PC-3 (cell line): ENCODE results near the gene KCNC3. TPM values are rescaled to one million over a fixed set of nuclear protein-coding genes. Genes with fewer than 3 reads are reported as not detected.

Source experiments
- ATAC-seq: fragments of 200-7000 bp; cut with Tn5 transposase; 2 replicates; pipeline ENCODE4 v1.9.1; 2020; ENCODE audit warnings: mild to moderate bottlenecking, moderate library complexity
- BruUV-seq: library from RNA; stranded (reverse); fragments of 400-500 nt; replicated peaks from 2 replicates; lab custom pipeline; 2021; lab: Mats Ljungman, UMichigan
- CTCF ChIA-PET: fragments of 300-600 bp; sonication (Branson Sonifier 250); formaldehyde crosslinking; loops from one replicate; lab custom pipeline; 2022; ENCODE audit warnings: antibody characterized with exemption; lab: Charles Lee
- POLR2A ChIA-PET: fragments of 300-600 bp; sonication (Branson Sonifier 250); formaldehyde crosslinking; loops from one replicate; lab custom pipeline; 2022; ENCODE audit warnings: antibody characterized with exemption; ENCODE audit not compliant: unreplicated experiment; lab: Charles Lee
- DNase-seq: peaks from one replicate; pipeline ENCODE4 v3.0.0-alpha.2; 2015
- H2AFZ ChIP-seq: fragments of 300-600 bp; sonication (generic); 2 replicates; pipeline ENCODE4 v1.6.0; 2016; ENCODE audit warnings: antibody characterized with exemption, low read length
- H3F3A ChIP-seq: fragments of 300-600 bp; sonication (generic); one replicate; pipeline ENCODE4 v1.6.0; 2017; ENCODE audit warnings: antibody characterized with exemption, low read length, control low read depth, mild to moderate bottlenecking; ENCODE audit not compliant: unreplicated experiment
- H3K27ac ChIP-seq: fragments of 300-600 bp; sonication (generic); 2 replicates; pipeline ENCODE4 v1.5.1; 2016; ENCODE audit warnings: mild to moderate bottlenecking, low read length
- H3K27me3 ChIP-seq: fragments of 300-600 bp; sonication (generic); 2 replicates; pipeline ENCODE4 v1.6.1; 2016; ENCODE audit warnings: low read length, mixed read lengths
- H3K36me3 ChIP-seq: fragments of 300-600 bp; sonication (generic); 2 replicates; pipeline ENCODE4 v1.6.1; 2016; ENCODE audit warnings: low read depth, mixed run types, low read length, mixed read lengths
- H3K4me1 ChIP-seq: fragments of 300-600 bp; sonication (generic); 2 replicates; pipeline ENCODE4 v1.5.1; 2016; ENCODE audit warnings: low read length; ENCODE audit not compliant: insufficient read depth
- H3K4me2 ChIP-seq: fragments of 300-600 bp; sonication (generic); 2 replicates; pipeline ENCODE4 v1.6.0; 2016; ENCODE audit warnings: low read length
- H3K4me3 ChIP-seq: fragments of 300-600 bp; sonication (generic); 2 replicates; pipeline ENCODE4 v1.5.1; 2016; ENCODE audit warnings: mild to moderate bottlenecking, low read length, mixed read lengths
- H3K79me2 ChIP-seq: fragments of 300-600 bp; sonication (generic); 2 replicates; pipeline ENCODE4 v1.6.1; 2017; ENCODE audit warnings: low read length, mixed read lengths
- H3K9ac ChIP-seq: fragments of 300-600 bp; sonication (generic); 2 replicates; pipeline ENCODE4 v1.6.0; 2016; ENCODE audit warnings: mild to moderate bottlenecking, low read length
- H3K9me2 ChIP-seq: fragments of 300-600 bp; sonication (generic); replicated peaks from 2 replicates; pipeline ENCODE4 v1.6.1; 2016; ENCODE audit warnings: mixed run types, low read length, mixed read lengths
- H3K9me3 ChIP-seq: fragments of 300-600 bp; sonication (generic); 2 replicates; pipeline ENCODE4 v1.6.1; 2016; ENCODE audit warnings: low read length, mixed read lengths
- H4K20me1 ChIP-seq: fragments of 300-600 bp; sonication (generic); 2 replicates; pipeline ENCODE4 v1.6.1; 2016; ENCODE audit warnings: low read length, mixed read lengths
- EZH2 ChIP-seq: fragments of 300-600 bp; sonication (generic); IDR thresholded peaks from one replicate; pipeline ENCODE4 v1.6.1; 2017; ENCODE audit warnings: antibody characterized with exemption, mild to moderate bottlenecking, low read length; ENCODE audit not compliant: unreplicated experiment
- EZH2phosphoT487 ChIP-seq: fragments of 300-600 bp; sonication (generic); IDR thresholded peaks from 2 replicates; pipeline ENCODE4 v1.6.1; 2018; ENCODE audit warnings: mild to moderate bottlenecking, antibody characterized with exemption, low read length, borderline replicate concordance
- intact Hi-C: fragments of 100-400 bp; cut with micrococcal nuclease; formaldehyde crosslinking; loops from 2 replicates; pipeline ENCODE4 v1.9.0; 2023
- total RNA-seq: library from RNA; depleted of rRNA; stranded (reverse); fragments of >200 nt; gene quantifications from 2 replicates; pipeline ENCODE4 v1.2.3, GENCODE V29; 2014
- TF ChIP-seq, protein P1 (sequence below): fragments of 300-600 bp; sonication (generic); conservative IDR thresholded peaks from 2 replicates; pipeline ENCODE4 v1.5.1; 2017; ENCODE audit warnings: antibody characterized with exemption, low read depth, mild to moderate bottlenecking, low read length

KCNC3 gene
- total RNA-seq, 1 experiment from 2014 or later, result 3.1 TPM

DNA sequence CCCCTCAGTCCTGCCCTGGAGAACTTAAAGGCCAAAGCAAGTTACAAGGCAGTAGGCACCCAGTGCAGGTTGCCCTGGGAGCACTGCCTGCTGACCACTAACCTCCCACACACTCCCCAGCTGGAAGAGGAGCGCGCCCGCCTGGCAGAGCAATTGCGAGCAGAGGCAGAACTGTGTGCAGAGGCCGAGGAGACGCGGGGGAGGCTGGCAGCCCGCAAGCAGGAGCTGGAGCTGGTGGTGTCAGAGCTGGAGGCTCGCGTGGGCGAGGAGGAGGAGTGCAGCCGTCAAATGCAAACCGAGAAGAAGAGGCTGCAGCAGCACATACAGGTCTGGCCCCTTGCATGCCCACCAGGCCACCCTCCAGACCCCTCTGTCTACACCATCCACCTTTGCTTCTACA is 61.1 kb downstream of the KCNC3 start:
- no peaks in the 10 kb centered on the region for H3K9me3 ChIP-seq
- POLR2A ChIA-PET, result no interaction called here
- ATAC-seq (no peak), DNase-seq (no peak)
- no peaks in the 10 kb centered on the region for H3K9me2 ChIP-seq
- H3K27ac ChIP-seq, result no peak overlapping the region
- TF ChIP-seq, protein P1, sequence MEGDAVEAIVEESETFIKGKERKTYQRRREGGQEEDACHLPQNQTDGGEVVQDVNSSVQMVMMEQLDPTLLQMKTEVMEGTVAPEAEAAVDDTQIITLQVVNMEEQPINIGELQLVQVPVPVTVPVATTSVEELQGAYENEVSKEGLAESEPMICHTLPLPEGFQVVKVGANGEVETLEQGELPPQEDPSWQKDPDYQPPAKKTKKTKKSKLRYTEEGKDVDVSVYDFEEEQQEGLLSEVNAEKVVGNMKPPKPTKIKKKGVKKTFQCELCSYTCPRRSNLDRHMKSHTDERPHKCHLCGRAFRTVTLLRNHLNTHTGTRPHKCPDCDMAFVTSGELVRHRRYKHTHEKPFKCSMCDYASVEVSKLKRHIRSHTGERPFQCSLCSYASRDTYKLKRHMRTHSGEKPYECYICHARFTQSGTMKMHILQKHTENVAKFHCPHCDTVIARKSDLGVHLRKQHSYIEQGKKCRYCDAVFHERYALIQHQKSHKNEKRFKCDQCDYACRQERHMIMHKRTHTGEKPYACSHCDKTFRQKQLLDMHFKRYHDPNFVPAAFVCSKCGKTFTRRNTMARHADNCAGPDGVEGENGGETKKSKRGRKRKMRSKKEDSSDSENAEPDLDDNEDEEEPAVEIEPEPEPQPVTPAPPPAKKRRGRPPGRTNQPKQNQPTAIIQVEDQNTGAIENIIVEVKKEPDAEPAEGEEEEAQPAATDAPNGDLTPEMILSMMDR, result no peak
- no peak for TF ChIP-seq EZH2
- TF ChIP-seq EZH2phosphoT487, result no peak
- no peaks in the 10 kb centered on the region for H3K4me1 ChIP-seq
- CTCF ChIA-PET, result no interaction called here
- H2AFZ ChIP-seq, result no peak overlapping the region
- no peak overlapping the region for H3K4me3 ChIP-seq
- H3K9ac ChIP-seq, result no peak overlapping the region
- H4K20me1 ChIP-seq, result no peaks in the 10 kb centered on the region
- intact Hi-C loops, result no loop called here
- H3K27me3 ChIP-seq, result no peaks in the 10 kb centered on the region
- peaks cover 8% of the 10 kb centered on the region; the same call in 1 of the 2 replicates for H3K36me3 ChIP-seq
- no peaks in the 10 kb centered on the region for H3K79me2 ChIP-seq
- no peak overlapping the region for H3K4me2 ChIP-seq
- H3F3A ChIP-seq, result no peaks in the 10 kb centered on the region
- BruUV-seq, result no TSS peak

DNA sequence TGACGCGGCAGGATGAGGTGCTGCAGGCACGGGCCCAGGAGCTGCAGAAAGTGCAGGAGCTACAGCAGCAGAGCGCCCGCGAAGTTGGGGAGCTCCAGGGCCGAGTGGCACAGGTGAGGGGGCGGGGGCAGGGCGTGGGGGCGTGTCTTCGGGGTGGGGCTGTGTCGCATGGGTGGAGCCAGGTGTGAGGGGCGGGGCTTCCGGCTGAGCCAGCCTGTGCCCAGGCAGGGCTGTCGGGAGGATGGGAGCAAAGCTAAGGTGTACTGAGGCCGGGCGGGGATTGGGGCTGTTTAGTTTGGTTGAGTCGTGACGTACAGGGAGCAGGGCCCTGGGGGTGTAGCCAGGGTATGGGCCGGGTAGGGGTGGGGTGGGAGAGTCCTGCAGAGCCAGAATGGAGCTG is 62.3 kb downstream of the KCNC3 start:
- BruUV-seq, result no TSS peak
- peak; percentile 84 for ATAC-seq
- H3K9me3 ChIP-seq, result no peaks in the 10 kb centered on the region
- no peak overlapping the region for H3K4me2 ChIP-seq
- no peak overlapping the region for H2AFZ ChIP-seq
- no peaks in the 10 kb centered on the region for H3F3A ChIP-seq
- TF ChIP-seq, protein P1, result no peak
- TF ChIP-seq EZH2phosphoT487 (no peak), EZH2 (no peak)
- no peaks in the 10 kb centered on the region for H3K4me1 ChIP-seq
- H4K20me1 ChIP-seq, result no peaks in the 10 kb centered on the region
- H3K27me3 ChIP-seq, result no peaks in the 10 kb centered on the region
- no peaks in the 10 kb centered on the region for H3K9me2 ChIP-seq
- intact Hi-C loops, result no loop called here
- no peak overlapping the region for H3K9ac ChIP-seq
- DNase-seq, result peak; percentile 39
- H3K27ac ChIP-seq, result no peak overlapping the region
- ChIA-PET CTCF (interaction anchor here (0.6 kb wide), 1 partner anchor 14 kb away, joined by 8 read pairs; no protein-coding TSS in a partner anchor), POLR2A (no interaction called here)
- H3K4me3 ChIP-seq, result no peak overlapping the region
- H3K79me2 ChIP-seq, result no peaks in the 10 kb centered on the region
- H3K36me3 ChIP-seq, result peaks cover 8% of the 10 kb centered on the region; the same call in 1 of the 2 replicates

DNA sequence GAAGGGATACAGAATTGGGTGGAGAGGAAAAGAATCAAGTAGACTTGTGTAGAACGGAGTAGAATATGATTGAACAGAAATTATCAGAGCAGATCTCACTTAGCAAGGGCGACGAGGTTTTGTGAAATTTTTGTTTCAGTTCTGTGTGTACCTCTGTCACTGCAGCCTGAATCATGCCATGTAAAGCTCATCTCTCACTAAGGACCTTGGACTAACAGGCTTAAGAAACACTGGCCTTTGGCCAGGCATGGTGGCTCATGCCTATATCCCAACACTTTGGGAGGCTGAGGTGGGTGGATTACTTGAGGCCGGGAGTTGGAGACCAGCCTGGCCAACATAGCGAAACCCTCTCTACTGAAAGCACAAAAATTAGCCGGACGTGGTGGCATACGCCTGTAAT is 63.1 kb downstream of the KCNC3 start:
- Histone ChIP-seq H3K36me3 (peaks cover 8% of the 10 kb centered on the region; the same call in 1 of the 2 replicates), H3K27ac (no peak overlapping the region), H3K9ac (no peak overlapping the region), H3K27me3 (no peaks in the 10 kb centered on the region), H3K9me2 (no peaks in the 10 kb centered on the region), H2AFZ (no peak overlapping the region), H3K4me2 (no peak overlapping the region), H3K4me3 (no peak overlapping the region), H3F3A (no peaks in the 10 kb centered on the region), H3K79me2 (no peaks in the 10 kb centered on the region), H3K9me3 (no peaks in the 10 kb centered on the region), H3K4me1 (no peaks in the 10 kb centered on the region), H4K20me1 (no peaks in the 10 kb centered on the region)
- intact Hi-C loops, result no loop called here
- TF ChIP-seq, protein P1, result no peak
- TF ChIP-seq EZH2phosphoT487, result no peak
- TF ChIP-seq EZH2, result no peak
- DNase-seq (no peak), ATAC-seq (no peak)
- ChIA-PET POLR2A (no interaction called here), CTCF (no interaction called here)
- no TSS peak for BruUV-seq
